Measurements from ENCODE around the gene LGALS9C.
"Not testable (repeated sequence)": the region's sequence is repeated elsewhere in the genome, so short reads cannot be mapped to it uniquely, and the experiment has no call there.

The LGALS9C gene

GRCh38 chr17:18530405-18530804 is 53.8 kb downstream of the LGALS9C start:
- not testable (repeated sequence) for DNase-seq (ENCODE audit: low spot score)

GRCh38 chr17:18542234-18542633 is 65.6 kb downstream of the LGALS9C start:
- not testable (repeated sequence) for DNase-seq (ENCODE audit: low spot score)

GRCh38 chr17:18542907-18543306 is 66.3 kb downstream of the LGALS9C start:
- not testable (repeated sequence) for DNase-seq (ENCODE audit: low spot score)
